Smooth muscle cell (in vitro differentiated cells): ENCODE measurements around the gene RNF135. TPM values are rescaled to one million over a fixed set of nuclear protein-coding genes. Genes with fewer than 3 reads are reported as not detected.
"Not testable (repeated sequence)": the region's sequence is repeated elsewhere in the genome, so short reads cannot be mapped to it uniquely, and the experiment has no call there.

Source experiments
- DNase-seq: peaks from one replicate; lab custom pipeline; 2025; ENCODE audit not compliant: unreplicated experiment; lab: John Stamatoyannopoulos, UW
- H2AFZ ChIP-seq: fragments of 200-600 bp; sonication (generic); 2 replicates; pipeline ENCODE4 v1.6.0; 2016; ENCODE audit warnings: antibody characterized with exemption, low read depth, mild to moderate bottlenecking
- H3F3A ChIP-seq: fragments of 200-600 bp; sonication (generic); 2 replicates; pipeline ENCODE4 v1.6.0; 2017; ENCODE audit warnings: antibody characterized with exemption, low read depth
- H3K27ac ChIP-seq: fragments of 200-600 bp; sonication (generic); 2 replicates; pipeline ENCODE4 v1.5.1; 2016; ENCODE audit warnings: low read depth, mild to moderate bottlenecking
- H3K27me3 ChIP-seq: fragments of 200-600 bp; sonication (generic); 2 replicates; pipeline ENCODE4 v1.6.1; 2016; ENCODE audit warnings: low read depth, mild to moderate bottlenecking
- H3K36me3 ChIP-seq: fragments of 200-600 bp; sonication (generic); 2 replicates; pipeline ENCODE4 v1.5.1; 2016; ENCODE audit warnings: low read depth
- H3K4me1 ChIP-seq: fragments of 200-600 bp; sonication (generic); 2 replicates; pipeline ENCODE4 v1.5.1; 2016; ENCODE audit warnings: low read depth
- H3K4me2 ChIP-seq: fragments of 200-600 bp; sonication (generic); 2 replicates; pipeline ENCODE4 v1.6.0; 2016; ENCODE audit warnings: mild to moderate bottlenecking
- H3K4me3 ChIP-seq: fragments of 200-600 bp; sonication (generic); 2 replicates; pipeline ENCODE4 v1.5.1; 2016; ENCODE audit warnings: mild to moderate bottlenecking
- H3K79me2 ChIP-seq: fragments of 200-600 bp; sonication (generic); 2 replicates; pipeline ENCODE4 v1.6.0; 2016; ENCODE audit warnings: low read depth, mild to moderate bottlenecking
- H3K9ac ChIP-seq: fragments of 200-600 bp; sonication (generic); 2 replicates; pipeline ENCODE4 v1.6.0; 2016; ENCODE audit warnings: low read depth
- H3K9me3 ChIP-seq: fragments of 200-600 bp; sonication (generic); replicated peaks from 2 replicates; pipeline ENCODE4 v1.5.1; 2016; ENCODE audit warnings: low read depth
- H4K20me1 ChIP-seq: fragments of 200-600 bp; sonication (generic); 2 replicates; pipeline ENCODE4 v1.6.0; 2016; ENCODE audit warnings: low read depth
- WGBS: methylation state at CpG from one replicate; pipeline ENCODE4 v1.1.7; 2016; ENCODE audit warnings: low lambda C conversion rate; 5-methylcytosine and 5-hydroxymethylcytosine counted together
- polyA plus RNA-seq: library from polyadenylated mRNA; unstranded; fragments of >200 nt; fragmentation: Nextera tagmentation; extraction: Ambion mirVana; gene quantifications from 2 replicates; pipeline ENCODE4 v1.2.1, GENCODE V29; 2016
- total RNA-seq: library from RNA; depleted of rRNA; stranded (reverse); fragments of >200 nt; gene quantifications from 2 replicates; pipeline ENCODE4 v1.2.3, GENCODE V29; 2014
- TF ChIP-seq, protein P1 (sequence below): fragments of 200-600 bp; sonication (generic); IDR thresholded peaks from 2 replicates; pipeline ENCODE4 v1.5.1; 2017; ENCODE audit warnings: borderline replicate concordance, mild to moderate bottlenecking, antibody characterized with exemption; ENCODE audit not compliant: insufficient read depth, poor library complexity, severe bottlenecking

Gene RNF135
- total and polyA plus RNA-seq, 2 experiments from 2014 or later, result 9.7 to 17.9 TPM

DNA sequence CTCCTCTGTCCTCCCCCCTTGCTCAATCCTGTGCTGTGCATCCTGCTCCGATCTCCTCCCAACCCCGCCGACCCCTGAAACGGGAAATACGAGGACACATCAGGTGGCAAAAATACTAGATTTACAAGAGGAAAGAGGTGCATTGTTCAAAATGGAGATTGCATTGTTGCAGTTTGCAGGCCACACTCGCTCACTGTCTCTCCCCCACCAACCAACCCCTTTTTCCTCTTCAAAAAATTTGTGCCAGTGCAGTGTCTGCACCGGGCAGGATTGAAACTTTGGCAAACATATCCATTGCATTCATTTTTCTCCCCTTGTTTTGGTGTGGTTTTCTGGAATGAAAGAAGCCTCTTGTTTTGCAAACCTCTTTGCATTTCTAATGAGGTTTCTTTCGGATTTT lies 61.0 kb downstream of the RNF135 start:
- no peak overlapping the region for H3K27ac ChIP-seq
- no peaks in the 10 kb centered on the region for H3K79me2 ChIP-seq
- TF ChIP-seq, protein P1, sequence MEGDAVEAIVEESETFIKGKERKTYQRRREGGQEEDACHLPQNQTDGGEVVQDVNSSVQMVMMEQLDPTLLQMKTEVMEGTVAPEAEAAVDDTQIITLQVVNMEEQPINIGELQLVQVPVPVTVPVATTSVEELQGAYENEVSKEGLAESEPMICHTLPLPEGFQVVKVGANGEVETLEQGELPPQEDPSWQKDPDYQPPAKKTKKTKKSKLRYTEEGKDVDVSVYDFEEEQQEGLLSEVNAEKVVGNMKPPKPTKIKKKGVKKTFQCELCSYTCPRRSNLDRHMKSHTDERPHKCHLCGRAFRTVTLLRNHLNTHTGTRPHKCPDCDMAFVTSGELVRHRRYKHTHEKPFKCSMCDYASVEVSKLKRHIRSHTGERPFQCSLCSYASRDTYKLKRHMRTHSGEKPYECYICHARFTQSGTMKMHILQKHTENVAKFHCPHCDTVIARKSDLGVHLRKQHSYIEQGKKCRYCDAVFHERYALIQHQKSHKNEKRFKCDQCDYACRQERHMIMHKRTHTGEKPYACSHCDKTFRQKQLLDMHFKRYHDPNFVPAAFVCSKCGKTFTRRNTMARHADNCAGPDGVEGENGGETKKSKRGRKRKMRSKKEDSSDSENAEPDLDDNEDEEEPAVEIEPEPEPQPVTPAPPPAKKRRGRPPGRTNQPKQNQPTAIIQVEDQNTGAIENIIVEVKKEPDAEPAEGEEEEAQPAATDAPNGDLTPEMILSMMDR, result no peak
- peaks cover 4% of the 10 kb centered on the region for H3K4me1 ChIP-seq
- H3K9ac ChIP-seq, result no peak overlapping the region
- no peak overlapping the region for H2AFZ ChIP-seq
- H4K20me1 ChIP-seq, result no peaks in the 10 kb centered on the region
- no peaks in the 10 kb centered on the region for H3K27me3 ChIP-seq
- H3K4me3 ChIP-seq, result no peak overlapping the region
- H3F3A ChIP-seq, result no peaks in the 10 kb centered on the region
- no peaks in the 10 kb centered on the region for H3K9me3 ChIP-seq
- H3K4me2 ChIP-seq, result no peak overlapping the region
- no peak for DNase-seq
- no peaks in the 10 kb centered on the region for H3K36me3 ChIP-seq
- 88% methylated on average over 8 of the region's 8 CpGs for WGBS

DNA sequence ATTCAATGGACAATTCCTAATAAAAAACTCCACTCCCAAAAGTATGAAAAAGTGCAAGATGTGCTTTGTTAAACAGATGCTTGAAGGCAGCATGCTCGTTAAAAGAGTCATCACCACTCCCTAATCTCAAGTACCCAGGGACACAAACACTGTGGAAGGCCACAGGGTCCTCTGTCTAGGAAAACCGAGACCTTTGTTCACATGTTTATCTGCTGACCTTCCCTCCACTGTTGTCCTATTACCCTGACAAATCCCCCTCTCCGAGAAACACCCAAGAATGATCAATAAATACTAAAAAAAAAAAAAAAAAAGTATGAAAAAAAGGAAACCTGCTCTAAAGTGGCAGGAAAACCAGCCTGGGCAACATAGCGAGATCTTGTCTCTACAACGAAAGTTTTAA lies 64.8 kb downstream of the RNF135 start:
- not testable (repeated sequence) for H3K27me3 ChIP-seq, H4K20me1 ChIP-seq, DNase-seq, H3K36me3 ChIP-seq, H3K4me2 ChIP-seq, H3K79me2 ChIP-seq, H3K9ac ChIP-seq, H2AFZ ChIP-seq, H3K4me1 ChIP-seq, H3F3A ChIP-seq, H3K27ac ChIP-seq, H3K4me3 ChIP-seq, H3K9me3 ChIP-seq
- WGBS, result 72% methylated on average over 5 of the region's 5 CpGs

DNA sequence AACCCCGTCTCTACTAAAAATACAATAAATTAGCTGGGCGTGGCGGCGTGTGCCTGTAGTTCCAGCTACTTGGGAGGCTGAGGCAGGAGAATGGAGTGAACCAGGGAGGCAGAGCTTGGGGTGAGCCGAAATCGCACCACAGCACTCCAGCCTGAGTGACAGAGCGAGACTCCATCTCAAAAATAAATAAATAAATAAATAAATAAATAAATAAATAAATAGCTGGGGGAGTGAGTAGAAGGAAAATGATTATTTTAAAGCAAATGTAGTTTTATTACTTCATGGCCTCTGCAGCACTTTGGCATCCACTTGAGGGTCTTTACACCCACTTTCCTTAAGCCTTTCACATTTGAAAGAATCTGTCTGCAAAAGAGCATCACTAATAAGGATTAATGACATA lies 70.0 kb downstream of the RNF135 start:
- H3K27me3 ChIP-seq, H2AFZ ChIP-seq, H3K4me2 ChIP-seq, H3K4me3 ChIP-seq, H3K27ac ChIP-seq, H3K9ac ChIP-seq, H3K4me1 ChIP-seq, H4K20me1 ChIP-seq, H3F3A ChIP-seq, H3K79me2 ChIP-seq, H3K36me3 ChIP-seq, H3K9me3 ChIP-seq, DNase-seq: not testable (repeated sequence)
- WGBS, result 96% methylated on average over 7 of the region's 7 CpGs

DNA sequence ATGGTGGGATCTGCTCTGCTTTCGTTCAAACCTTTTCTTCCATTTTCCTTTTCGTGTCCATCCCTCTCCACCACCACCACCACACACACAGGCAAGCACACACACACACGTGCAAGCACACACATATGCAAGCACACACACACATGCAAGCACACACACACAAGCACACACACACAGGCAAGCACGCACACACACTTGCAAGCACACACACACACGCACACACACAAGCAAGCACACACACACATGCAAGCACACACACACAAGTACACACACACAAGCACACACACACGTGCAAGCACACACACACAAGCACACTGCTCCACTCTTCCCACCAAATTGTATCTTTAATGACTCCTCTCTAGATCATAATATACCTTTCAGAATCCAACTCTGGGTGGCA lies 71.5 kb downstream of the RNF135 start:
- 93% methylated on average over 5 of the region's 6 CpGs for WGBS
- DNase-seq, H3K4me1 ChIP-seq, H3K27ac ChIP-seq, H3K9me3 ChIP-seq, H3F3A ChIP-seq, H3K4me2 ChIP-seq, H3K27me3 ChIP-seq, H3K9ac ChIP-seq, H4K20me1 ChIP-seq, H3K4me3 ChIP-seq, H2AFZ ChIP-seq, H3K36me3 ChIP-seq, H3K79me2 ChIP-seq: not testable (repeated sequence)

DNA sequence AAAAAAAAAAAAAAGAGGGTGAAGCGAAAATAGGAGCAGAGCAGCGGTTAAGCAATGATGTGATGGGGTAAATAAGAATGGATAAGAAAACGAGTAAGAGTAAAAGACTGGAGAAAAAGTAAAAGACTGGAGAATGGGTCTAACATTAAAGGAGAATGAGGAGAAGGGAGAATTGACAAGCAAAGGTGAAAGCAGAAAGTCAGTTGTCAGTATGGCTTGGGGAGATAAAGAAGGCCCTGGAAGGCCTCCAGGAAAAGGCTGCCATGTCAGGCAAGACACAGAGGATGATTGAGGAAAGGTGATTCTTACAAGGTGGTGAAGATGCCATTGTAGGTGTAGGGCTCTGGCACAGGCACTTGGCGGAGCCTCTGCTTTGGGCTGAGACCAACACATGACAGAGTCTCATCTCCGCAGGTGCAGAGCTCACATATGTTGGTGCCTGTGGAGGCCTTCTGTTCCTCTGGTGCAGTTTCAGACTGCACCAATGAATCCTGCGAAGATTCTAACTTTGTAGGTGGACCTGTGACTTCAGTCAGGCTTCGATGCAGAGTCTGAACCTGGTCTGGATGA lies 76.1 kb downstream of the RNF135 start:
- not testable (repeated sequence) for H3K36me3 ChIP-seq, H3K4me3 ChIP-seq, H2AFZ ChIP-seq, H4K20me1 ChIP-seq, H3K27me3 ChIP-seq, H3K9me3 ChIP-seq, H3K79me2 ChIP-seq, H3K4me2 ChIP-seq, H3K9ac ChIP-seq, H3F3A ChIP-seq, DNase-seq, H3K4me1 ChIP-seq, H3K27ac ChIP-seq
- 94% methylated on average over 7 of the region's 7 CpGs for WGBS

DNA sequence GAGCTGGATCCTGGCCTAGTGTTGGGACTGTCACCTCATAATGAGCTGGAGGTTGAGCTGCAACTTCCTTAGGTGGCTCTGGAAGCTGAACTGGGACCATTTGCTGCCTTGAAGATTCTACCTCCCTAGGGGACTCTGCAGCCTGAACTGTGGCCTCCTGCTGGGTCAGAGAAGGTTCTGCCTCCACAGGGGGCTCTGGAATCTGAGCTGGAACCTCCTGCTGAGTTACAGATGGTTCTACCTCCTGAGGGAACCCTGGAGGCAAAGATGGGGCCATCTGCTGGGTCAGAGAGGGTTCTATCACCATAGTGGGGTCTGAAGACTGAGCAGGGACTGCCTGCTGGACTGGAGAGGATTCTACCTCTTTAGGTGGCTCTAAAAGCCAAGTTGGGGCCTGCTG lies 77.3 kb downstream of the RNF135 start:
- no peaks in the 10 kb centered on the region for H3F3A ChIP-seq
- TF ChIP-seq, protein P1, result no peak
- H3K79me2 ChIP-seq, result no peaks in the 10 kb centered on the region
- no peak overlapping the region for H3K4me3 ChIP-seq
- no peak overlapping the region for H2AFZ ChIP-seq
- no peaks in the 10 kb centered on the region for H4K20me1 ChIP-seq
- no peaks in the 10 kb centered on the region for H3K4me1 ChIP-seq
- no peak for DNase-seq
- no peaks in the 10 kb centered on the region for H3K9me3 ChIP-seq
- H3K4me2 ChIP-seq, result no peak overlapping the region
- no peaks in the 10 kb centered on the region for H3K27me3 ChIP-seq
- H3K27ac ChIP-seq, result no peak overlapping the region
- H3K36me3 ChIP-seq, result no peaks in the 10 kb centered on the region
- no peak overlapping the region for H3K9ac ChIP-seq
